PFSK-1 (cell line): ENCODE measurements around the gene PNMA6E.

Source experiments
- FOXP2 ChIP-seq: optimal IDR thresholded peaks from 2 replicates; pipeline ENCODE3; 2011; ENCODE audit warnings: borderline replicate concordance, control low read depth, inconsistent platforms; ENCODE audit not compliant: insufficient read depth; ENCODE audit errors: extremely low read length, extremely low read depth
- POLR2AphosphoS5 ChIP-seq: IDR thresholded peaks from 2 replicates; pipeline ENCODE4 v1.6.1; 2012; ENCODE audit warnings: low read depth, mild to moderate bottlenecking, control low read depth, low read length, moderate library complexity
- SIN3A ChIP-seq: IDR thresholded peaks from 2 replicates; pipeline ENCODE4 v1.6.1; 2012; ENCODE audit warnings: mild to moderate bottlenecking, low read length, moderate library complexity, borderline replicate concordance; ENCODE audit not compliant: insufficient read depth
- TAF1 ChIP-seq: IDR thresholded peaks from 2 replicates; pipeline ENCODE4 v1.6.1; 2012; ENCODE audit warnings: low read length, control low read depth, borderline replicate concordance; ENCODE audit not compliant: insufficient read depth
- TF ChIP-seq, protein P1 (sequence below), 2 experiments: IDR thresholded peaks; 2 replicates each; pipeline versions ENCODE4 v1.6.1 to v1.8.0; 2011 to 2012; ENCODE audit warnings: low read depth in 2 of 2, low read length in 2 of 2, control low read depth in 1 of 2, inconsistent platforms in 1 of 2, mild to moderate bottlenecking in 1 of 2, moderate library complexity in 1 of 2; ENCODE audit not compliant: insufficient read depth in 1 of 2

The PNMA6E gene

DNA sequence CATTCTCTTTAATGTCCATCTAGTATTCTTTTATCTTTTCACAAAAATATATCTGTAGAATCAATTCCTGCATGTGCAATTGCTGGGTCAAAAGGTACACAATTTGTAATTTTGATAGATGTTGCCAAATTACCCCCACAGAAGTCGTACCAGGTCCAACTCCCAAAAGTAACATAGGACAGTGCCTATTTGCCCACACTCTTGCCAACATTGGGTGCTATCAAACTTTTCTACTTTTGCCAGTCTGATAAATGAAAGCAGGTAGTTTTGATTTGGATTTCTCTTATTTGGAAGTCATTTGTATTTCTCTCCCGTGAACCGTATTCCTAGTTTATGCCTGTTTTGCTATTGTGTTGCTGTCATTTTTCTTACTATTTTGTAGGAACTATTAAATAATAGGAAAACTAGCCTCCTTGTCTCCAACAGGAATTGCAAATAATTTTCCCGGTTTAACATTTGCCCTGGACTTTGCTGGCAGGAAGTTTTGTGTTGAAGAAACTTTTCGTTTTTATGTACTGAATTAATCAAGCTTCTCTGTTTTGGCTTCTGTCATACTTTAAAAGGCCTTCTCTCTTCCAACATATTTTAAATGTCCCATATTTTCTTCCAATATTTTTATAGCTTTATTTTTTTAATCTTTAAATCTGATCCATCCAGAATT, 34.1 kb downstream of the PNMA6E start:
- TF ChIP-seq FOXP2 (no peak), TAF1 (no peak), SIN3A (no peak), POLR2AphosphoS5 (no peak)
- TF ChIP-seq, protein P1, sequence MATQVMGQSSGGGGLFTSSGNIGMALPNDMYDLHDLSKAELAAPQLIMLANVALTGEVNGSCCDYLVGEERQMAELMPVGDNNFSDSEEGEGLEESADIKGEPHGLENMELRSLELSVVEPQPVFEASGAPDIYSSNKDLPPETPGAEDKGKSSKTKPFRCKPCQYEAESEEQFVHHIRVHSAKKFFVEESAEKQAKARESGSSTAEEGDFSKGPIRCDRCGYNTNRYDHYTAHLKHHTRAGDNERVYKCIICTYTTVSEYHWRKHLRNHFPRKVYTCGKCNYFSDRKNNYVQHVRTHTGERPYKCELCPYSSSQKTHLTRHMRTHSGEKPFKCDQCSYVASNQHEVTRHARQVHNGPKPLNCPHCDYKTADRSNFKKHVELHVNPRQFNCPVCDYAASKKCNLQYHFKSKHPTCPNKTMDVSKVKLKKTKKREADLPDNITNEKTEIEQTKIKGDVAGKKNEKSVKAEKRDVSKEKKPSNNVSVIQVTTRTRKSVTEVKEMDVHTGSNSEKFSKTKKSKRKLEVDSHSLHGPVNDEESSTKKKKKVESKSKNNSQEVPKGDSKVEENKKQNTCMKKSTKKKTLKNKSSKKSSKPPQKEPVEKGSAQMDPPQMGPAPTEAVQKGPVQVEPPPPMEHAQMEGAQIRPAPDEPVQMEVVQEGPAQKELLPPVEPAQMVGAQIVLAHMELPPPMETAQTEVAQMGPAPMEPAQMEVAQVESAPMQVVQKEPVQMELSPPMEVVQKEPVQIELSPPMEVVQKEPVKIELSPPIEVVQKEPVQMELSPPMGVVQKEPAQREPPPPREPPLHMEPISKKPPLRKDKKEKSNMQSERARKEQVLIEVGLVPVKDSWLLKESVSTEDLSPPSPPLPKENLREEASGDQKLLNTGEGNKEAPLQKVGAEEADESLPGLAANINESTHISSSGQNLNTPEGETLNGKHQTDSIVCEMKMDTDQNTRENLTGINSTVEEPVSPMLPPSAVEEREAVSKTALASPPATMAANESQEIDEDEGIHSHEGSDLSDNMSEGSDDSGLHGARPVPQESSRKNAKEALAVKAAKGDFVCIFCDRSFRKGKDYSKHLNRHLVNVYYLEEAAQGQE (IDR thresholded peaks at IDR 0.05; ENCODE audit: insufficient read depth in 1 of 2, low read depth in 2 of 2, low read length in 2 of 2), result no peak

DNA sequence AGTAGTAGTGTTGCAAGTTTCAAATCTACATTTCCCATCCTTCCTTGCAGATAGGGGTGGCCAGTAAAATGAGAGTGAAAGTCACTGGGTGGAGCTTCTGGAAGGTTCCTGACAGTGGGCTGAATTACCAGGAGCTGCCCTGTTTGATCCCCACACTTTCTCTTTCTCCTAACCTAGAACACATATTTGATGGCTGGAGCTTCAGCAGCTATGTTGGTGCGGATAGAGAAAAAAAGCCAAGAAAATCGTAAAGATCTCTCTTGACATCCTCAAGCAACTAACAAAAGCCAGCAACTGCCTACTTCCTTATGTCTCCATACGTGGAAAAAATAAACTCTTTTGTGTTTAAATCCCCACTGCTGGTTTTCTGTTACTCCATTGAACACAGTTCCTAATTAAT, 35.0 kb downstream of the PNMA6E start:
- TF ChIP-seq POLR2AphosphoS5 (no peak), FOXP2 (no peak), TAF1 (no peak), SIN3A (no peak)
- TF ChIP-seq, protein P1 (IDR thresholded peaks at IDR 0.05; ENCODE audit: insufficient read depth in 1 of 2, low read depth in 2 of 2, low read length in 2 of 2), result no peak

DNA sequence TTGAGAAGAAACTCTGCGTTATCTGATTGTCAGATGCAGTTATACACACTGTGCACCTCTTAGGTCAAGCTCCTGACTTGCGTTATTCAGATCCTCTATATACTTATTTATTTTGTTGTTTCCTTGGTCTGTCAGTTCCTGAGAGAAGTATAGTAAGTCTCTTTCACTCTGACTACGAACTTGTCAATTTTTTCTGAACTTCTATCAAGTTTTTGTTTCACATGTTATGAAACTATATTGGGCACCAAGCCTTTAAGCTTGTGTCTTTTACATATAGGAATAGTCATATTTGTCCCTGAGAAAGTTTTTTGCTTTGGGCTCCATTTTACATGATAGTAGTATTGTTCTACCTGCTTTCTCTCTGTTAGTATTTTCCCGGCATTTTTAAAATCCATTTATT, 35.5 kb downstream of the PNMA6E start:
- TF ChIP-seq FOXP2 (no peak), TAF1 (no peak), POLR2AphosphoS5 (no peak), SIN3A (no peak)
- TF ChIP-seq, protein P1 (IDR thresholded peaks at IDR 0.05; ENCODE audit: insufficient read depth in 1 of 2, low read depth in 2 of 2, low read length in 2 of 2), result no peak

DNA sequence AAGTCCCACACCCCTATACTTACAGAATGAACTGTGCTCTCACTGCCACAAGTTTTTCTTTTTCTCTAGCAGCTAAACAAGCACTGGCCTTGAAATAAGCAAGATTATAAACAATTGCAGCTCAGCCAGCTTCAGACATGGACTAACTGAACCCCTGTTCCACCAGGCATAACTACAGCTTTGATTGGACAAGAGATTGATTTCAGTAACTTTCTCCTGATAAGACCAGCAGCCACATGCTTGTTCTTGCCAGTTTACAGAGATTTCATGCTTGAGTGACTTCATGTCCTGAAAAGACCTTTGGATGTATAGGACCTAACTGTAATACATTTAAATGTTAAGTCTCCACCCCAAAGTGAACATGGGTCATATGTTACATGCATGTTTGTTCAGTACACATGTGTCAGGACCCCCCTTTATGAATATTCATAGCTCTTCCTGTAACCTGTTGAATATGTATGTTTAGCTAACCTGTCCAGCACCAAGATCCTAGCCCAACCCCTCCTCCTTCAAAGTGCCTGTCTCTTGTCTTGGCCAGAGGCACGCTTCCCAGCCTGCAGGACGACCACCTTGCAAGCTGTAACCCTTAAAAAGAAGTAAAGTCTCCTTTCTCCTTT, 39.3 kb downstream of the PNMA6E start:
- TF ChIP-seq FOXP2 (no peak), TAF1 (no peak), POLR2AphosphoS5 (no peak), SIN3A (no peak)
- TF ChIP-seq, protein P1 (IDR thresholded peaks at IDR 0.05; ENCODE audit: insufficient read depth in 1 of 2, low read depth in 2 of 2, low read length in 2 of 2), result no peak
